Measurements from ENCODE around the gene PHF19.

DNA sequence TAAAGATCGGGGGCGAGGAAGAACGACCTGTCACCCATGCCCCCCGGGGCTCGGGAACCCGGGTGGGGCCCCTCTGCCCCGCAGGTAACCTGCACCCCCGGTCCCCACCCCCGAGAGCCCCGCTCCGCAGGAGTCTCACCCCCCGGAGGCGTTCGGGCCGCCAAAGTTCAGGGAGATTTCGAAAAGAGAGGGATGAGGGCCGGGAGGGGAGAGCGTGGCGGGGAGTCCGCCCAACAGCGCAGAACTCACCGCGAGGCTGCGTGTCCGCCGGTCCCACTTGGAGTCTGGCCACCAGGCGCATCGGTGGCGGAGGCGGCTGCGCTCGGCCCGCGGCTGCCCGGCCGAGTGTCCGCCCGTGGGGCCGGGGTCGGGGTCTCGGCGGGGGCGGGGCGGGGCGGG is at the start of gene PHF19:
- TF ChIP-seq, protein P1, sequence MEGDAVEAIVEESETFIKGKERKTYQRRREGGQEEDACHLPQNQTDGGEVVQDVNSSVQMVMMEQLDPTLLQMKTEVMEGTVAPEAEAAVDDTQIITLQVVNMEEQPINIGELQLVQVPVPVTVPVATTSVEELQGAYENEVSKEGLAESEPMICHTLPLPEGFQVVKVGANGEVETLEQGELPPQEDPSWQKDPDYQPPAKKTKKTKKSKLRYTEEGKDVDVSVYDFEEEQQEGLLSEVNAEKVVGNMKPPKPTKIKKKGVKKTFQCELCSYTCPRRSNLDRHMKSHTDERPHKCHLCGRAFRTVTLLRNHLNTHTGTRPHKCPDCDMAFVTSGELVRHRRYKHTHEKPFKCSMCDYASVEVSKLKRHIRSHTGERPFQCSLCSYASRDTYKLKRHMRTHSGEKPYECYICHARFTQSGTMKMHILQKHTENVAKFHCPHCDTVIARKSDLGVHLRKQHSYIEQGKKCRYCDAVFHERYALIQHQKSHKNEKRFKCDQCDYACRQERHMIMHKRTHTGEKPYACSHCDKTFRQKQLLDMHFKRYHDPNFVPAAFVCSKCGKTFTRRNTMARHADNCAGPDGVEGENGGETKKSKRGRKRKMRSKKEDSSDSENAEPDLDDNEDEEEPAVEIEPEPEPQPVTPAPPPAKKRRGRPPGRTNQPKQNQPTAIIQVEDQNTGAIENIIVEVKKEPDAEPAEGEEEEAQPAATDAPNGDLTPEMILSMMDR (IDR thresholded peaks at IDR 0.05; ENCODE audit: insufficient read depth, low read length, poor library complexity, severe bottlenecking) = no peak
- TF ChIP-seq EZH2phosphoT487 (conservative IDR thresholded peaks at IDR 0.05; ENCODE audit: low read length) = no peak

All from SU-DHL-6 (cell line).